GM12873 (cell line): ENCODE results near the gene JAK2.

Source experiments
- CTCF ChIP-seq: IDR thresholded peaks from 2 replicates; pipeline ENCODE4 v1.5.1; 2012; ENCODE audit warnings: low read depth, mild to moderate bottlenecking, moderate library complexity, low read length, control low read depth; ENCODE audit not compliant: insufficient read depth; ENCODE audit errors: missing control alignments

Gene JAK2

DNA sequence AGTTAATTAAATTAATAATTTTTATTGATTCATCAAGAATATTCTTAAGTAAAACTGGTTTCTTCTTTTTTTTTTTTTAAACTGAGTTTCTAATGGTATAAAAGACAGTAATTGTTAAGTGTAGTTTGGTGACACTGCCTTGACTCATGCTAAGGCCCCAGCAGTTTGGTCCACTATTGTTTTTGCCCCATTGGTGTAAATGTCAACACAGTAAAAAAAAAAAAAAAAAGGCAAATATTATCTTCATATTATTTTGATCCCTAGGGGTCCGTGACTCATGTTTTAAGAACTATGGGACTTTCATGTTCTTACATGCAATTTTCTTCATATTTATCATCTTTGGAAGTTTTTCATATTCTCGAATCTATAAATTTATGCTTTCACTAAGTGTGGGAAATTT, 29.2 kb upstream of the JAK2 start:
- TF ChIP-seq CTCF = no peak

DNA sequence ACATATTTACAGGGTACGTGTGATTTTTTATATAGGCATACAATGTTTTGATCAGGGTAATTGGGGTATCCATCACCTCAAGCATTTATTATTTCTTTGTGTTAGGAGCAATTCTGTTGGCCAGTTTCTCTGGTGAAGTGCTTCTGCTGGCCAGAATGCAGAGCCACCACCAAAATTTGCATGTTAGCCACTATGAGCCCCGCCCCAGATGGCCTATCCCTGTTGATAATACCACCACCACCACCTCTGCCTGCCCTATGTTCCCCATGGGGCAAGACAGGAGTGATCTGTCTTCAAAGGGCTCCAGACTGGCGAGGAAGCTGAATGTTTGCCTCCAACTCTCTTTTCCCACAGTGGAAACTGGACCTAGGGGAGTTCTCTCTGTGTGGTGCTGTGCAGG, 26.0 kb upstream of the JAK2 start:
- TF ChIP-seq CTCF = no peak

DNA sequence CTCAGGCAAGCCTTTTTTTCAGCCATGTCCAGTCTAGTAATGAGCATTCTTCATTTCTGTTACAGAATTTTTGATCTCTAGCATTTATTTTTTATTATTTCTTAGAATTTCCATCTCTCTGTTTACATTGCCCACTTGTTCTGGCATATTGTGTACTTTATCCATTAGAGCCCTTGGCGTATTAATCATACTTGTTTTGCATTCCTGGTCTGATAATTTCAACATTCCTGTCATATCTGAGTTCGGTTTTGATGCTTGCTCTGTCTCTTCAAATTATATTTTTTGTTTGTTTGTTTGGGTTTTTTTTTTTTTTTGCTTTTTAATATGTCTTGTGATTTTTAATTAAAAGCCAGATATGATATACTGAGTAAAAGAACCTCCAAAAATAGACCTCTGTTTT, 23.0 kb upstream of the JAK2 start:
- TF ChIP-seq CTCF = no peak

DNA sequence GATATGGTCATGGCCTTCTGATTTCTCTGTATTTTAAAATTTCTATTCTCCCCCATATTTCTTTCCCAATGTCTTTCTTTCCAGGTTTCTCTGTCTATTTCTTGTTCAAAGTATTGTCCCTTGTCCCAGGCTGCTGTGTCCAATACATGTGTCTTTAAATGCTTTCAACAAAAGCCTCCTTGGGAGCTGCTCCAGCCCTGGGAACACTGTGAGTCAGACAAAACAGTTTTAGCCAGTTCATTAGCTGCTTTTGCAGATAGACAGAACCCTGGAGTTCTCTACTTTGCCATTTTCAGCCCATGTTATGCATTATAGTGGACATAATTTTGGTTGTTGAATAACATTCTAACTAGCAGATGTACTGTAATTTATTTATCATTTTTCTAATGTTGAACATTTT, 20.5 kb upstream of the JAK2 start:
- TF ChIP-seq CTCF = no peak

GRCh38 chr9:4965174-4965821, 19.8 kb upstream of the JAK2 start:
- TF ChIP-seq CTCF = no peak

DNA sequence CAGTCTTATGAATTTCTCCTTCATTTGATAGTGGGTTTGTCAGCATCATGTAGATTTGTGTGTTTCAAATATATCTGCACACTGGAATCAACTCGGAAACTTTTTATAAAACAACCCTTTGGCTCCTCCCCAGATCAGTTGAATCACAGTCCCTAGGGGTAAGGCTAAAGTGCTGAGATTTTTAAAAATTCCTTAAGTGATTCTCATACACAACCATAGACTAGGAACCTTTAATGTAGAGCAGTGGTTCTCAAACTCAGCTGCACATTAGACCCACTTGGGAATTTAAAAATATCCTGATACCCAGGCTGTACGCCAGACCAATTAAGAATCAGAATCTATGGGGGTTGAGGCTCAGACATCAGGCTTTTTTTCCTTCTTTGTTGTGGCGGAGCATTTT, 17.5 kb upstream of the JAK2 start:
- TF ChIP-seq CTCF = no peak

DNA sequence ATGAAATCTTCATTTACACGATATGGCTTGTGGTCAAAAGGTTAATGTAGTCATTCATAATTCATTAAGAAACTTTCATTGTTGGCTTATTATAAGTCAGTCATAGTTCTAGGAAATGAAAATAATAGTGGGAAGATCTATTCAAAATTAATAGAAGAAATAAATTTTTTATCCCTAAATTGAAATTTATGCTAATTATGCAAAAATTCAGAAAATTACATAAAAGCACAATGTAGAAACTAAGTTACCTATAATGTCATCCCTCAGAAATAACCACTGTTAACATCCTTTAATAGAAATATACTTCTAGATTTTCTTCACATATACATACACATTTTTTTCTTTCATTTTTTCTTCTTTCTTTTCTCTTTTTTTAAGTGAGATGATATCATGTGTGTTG, 15.9 kb upstream of the JAK2 start:
- TF ChIP-seq CTCF = no peak
